ENCODE data around the gene VPS13A. TPM values are rescaled to one million over a fixed set of nuclear protein-coding genes. Genes with fewer than 3 reads are reported as not detected.

VPS13A gene
- total RNA-seq, 4 donors from 2014 or later: 24.6 to 31.0 (median 27.6) TPM

DNA sequence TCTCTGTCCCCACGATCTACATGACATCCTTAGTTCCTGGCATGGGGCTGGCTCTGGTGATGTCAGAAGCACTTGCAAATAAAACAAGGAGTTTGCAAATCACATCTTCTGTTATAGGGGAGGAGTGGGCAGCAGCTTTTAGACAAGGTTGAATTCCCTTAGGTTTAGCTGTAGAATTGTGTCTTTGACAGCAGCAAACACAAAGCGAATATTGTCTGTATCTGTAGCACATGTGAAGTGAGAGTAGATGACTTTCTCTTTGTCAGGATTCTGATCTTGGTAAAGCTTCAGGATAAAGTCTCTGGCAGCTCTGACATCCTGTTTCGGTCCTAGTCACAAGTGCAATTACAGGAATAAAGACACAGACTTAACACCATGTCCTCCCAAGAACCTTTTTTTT lies 246.5 kb downstream of the VPS13A start:
- Histone ChIP-seq H3K27ac (no peak overlapping the region), H3K9me3 (no peaks in the 10 kb centered on the region), H3K36me3 (no peaks in the 10 kb centered on the region), H3K4me1 (no peaks in the 10 kb centered on the region), H3K4me3 (no peak overlapping the region), H3K27me3 (no peaks in the 10 kb centered on the region)
- DNase-seq (ENCODE audit: low spot score in 2 of 2): no peak
- TF ChIP-seq EP300 (IDR thresholded peaks at IDR 0.05) (no peak), POLR2A (IDR thresholded peaks at IDR 0.05) (no peak)
- TF ChIP-seq, protein P1, sequence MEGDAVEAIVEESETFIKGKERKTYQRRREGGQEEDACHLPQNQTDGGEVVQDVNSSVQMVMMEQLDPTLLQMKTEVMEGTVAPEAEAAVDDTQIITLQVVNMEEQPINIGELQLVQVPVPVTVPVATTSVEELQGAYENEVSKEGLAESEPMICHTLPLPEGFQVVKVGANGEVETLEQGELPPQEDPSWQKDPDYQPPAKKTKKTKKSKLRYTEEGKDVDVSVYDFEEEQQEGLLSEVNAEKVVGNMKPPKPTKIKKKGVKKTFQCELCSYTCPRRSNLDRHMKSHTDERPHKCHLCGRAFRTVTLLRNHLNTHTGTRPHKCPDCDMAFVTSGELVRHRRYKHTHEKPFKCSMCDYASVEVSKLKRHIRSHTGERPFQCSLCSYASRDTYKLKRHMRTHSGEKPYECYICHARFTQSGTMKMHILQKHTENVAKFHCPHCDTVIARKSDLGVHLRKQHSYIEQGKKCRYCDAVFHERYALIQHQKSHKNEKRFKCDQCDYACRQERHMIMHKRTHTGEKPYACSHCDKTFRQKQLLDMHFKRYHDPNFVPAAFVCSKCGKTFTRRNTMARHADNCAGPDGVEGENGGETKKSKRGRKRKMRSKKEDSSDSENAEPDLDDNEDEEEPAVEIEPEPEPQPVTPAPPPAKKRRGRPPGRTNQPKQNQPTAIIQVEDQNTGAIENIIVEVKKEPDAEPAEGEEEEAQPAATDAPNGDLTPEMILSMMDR (IDR thresholded peaks at IDR 0.05): no peak
- WGBS, 2 donors: 91 to 92% methylated on average over 3 of the region's 3 CpGs

- Histone ChIP-seq H3K27ac (no peak overlapping the region), H3K9me3 (no peaks in the 10 kb centered on the region), H3K4me1 (peaks cover 0 to 10% (median 0%) of the 10 kb centered on the region in 4 donors), H3K27me3 (no peaks in the 10 kb centered on the region), H3K36me3 (no peaks in the 10 kb centered on the region), H3K4me3 (no peak overlapping the region)
- no peak for TF ChIP-seq EP300 (IDR thresholded peaks at IDR 0.05)
- no peak for TF ChIP-seq POLR2A (IDR thresholded peaks at IDR 0.05)
- TF ChIP-seq, protein P1 (IDR thresholded peaks at IDR 0.05): no peak
- 84 to 87% methylated on average over 2 of the region's 2 CpGs for WGBS, 2 donors
- no peak for DNase-seq (ENCODE audit: low spot score in 2 of 2)
Observed at GRCh38 chr9:77424993-77425392, 247.7 kb downstream of the VPS13A start.

DNA sequence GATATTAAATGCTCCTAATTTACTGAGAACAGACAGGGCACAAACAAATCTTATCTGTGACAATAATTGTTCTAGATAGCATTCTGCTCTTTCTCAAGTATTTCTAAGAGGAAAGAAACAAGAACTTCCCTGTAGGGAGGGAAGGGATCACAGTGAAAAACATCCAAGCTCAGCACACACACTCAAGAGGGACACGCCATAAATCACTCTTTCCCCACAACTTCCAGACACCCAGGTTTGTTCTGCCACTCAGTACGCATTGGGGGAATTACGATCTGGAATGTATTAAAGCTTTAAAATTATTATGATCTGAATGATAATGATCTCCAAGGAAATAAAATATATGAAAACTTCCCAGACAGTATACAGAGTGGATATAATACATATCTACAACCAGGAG lies 249.4 kb downstream of the VPS13A start:
- Histone ChIP-seq H3K9me3 (no peaks in the 10 kb centered on the region), H3K4me3 (no peak overlapping the region), H3K27ac (no peak overlapping the region), H3K36me3 (no peaks in the 10 kb centered on the region), H3K27me3 (no peaks in the 10 kb centered on the region), H3K4me1 (peaks cover 0 to 12% (median 0%) of the 10 kb centered on the region in 4 donors)
- DNase-seq (ENCODE audit: low spot score in 2 of 2): no peak
- WGBS, 2 donors: 47 to 81% methylated on average over 3 of the region's 3 CpGs
- TF ChIP-seq, protein P1 (IDR thresholded peaks at IDR 0.05): no peak
- TF ChIP-seq POLR2A (IDR thresholded peaks at IDR 0.05): no peak
- TF ChIP-seq EP300 (IDR thresholded peaks at IDR 0.05): no peak

DNA sequence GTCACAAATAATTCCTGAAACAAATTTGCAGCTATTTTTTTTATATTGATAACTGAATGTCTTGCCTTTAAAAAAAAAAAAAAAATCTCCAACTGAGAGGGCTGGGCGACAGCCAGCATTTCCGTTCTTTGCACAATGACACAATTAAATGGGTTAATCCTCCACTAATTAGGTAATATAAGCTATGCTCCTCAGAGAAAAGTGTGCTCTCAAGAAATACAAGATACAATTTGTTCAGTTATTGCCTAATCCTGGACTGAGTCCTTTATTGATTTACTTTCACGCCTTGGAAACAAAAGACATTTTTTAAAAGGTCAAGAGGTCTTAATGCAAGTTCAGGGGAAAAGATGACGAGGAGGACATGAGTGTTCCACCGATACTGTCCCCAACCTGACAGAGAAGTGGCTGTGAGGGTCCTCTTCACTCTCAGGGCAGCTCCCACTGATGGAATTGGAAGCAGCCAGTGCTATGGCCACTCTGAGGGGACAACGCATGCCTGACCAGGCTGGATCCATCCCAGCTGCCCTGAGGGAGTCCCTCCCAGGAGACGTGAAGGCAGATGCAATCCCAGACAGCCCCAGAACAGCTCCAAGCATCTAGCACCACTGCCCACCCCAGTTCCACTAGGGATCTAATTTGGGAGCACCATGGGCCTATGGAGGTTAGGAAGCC lies 250.1 kb downstream of the VPS13A start:
- WGBS, 2 donors: 44 to 58% methylated on average over 6 to 7 of the region's 7 CpGs
- Histone ChIP-seq H3K9me3 (no peaks in the 10 kb centered on the region), H3K27ac (no peak overlapping the region), H3K4me3 (no peak overlapping the region), H3K27me3 (no peaks in the 10 kb centered on the region), H3K36me3 (no peaks in the 10 kb centered on the region), H3K4me1 (peaks cover 0 to 12% (median 0%) of the 10 kb centered on the region in 4 donors)
- TF ChIP-seq, protein P1 (IDR thresholded peaks at IDR 0.05): no peak
- TF ChIP-seq EP300 (IDR thresholded peaks at IDR 0.05) (no peak), POLR2A (IDR thresholded peaks at IDR 0.05) (no peak)
- no peak for DNase-seq (ENCODE audit: low spot score in 2 of 2)

DNA sequence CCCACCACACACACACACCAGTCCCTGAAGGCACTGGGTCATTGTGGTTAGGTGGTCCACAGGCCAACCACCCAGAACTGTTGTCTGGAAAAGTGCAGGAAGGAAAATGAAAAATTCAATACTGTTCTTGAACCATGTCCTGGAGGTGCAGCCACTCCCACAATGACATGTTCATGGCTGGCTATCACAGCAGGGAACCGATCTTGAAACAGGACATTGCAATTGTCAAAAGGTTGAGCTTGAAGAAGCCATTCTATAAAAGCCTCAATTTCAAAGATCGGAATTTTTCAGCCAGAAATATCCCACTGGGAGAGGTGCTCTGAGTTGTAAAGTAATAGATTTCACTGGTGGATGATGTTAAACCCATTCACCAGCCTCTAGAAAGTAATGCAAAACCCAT lies 252.6 kb downstream of the VPS13A start:
- H3K36me3 ChIP-seq: no peaks in the 10 kb centered on the region
- DNase-seq (ENCODE audit: low spot score in 2 of 2): no peak
- TF ChIP-seq EP300 (IDR thresholded peaks at IDR 0.05): no peak
- TF ChIP-seq, protein P1 (IDR thresholded peaks at IDR 0.05): no peak
- no peak for TF ChIP-seq POLR2A (IDR thresholded peaks at IDR 0.05)
- peaks cover 0 to 15% (median 0%) of the 10 kb centered on the region in 4 donors for H3K4me1 ChIP-seq
- no peaks in the 10 kb centered on the region for H3K27me3 ChIP-seq
- H3K27ac ChIP-seq: no peak overlapping the region
- H3K9me3 ChIP-seq: no peaks in the 10 kb centered on the region
- H3K4me3 ChIP-seq: no peak overlapping the region
- WGBS, 2 donors: 36 to 46% methylated on average over 2 of the region's 2 CpGs

Data from tibial nerve (tissue), 4 donors.